T follicular helper cell (primary cell): Measurements from ENCODE around the gene OR2AK2.

Source experiments
- DNase-seq: peaks from one replicate; pipeline ENCODE4 v3.0.0-alpha.2; 2020; ENCODE audit warnings: low read depth
- total RNA-seq, 2 experiments: gene quantifications; one replicate each; lab custom pipeline; 2026; lab: John Stamatoyannopoulos, UW

Gene OR2AK2
- 0.04 to 0.06 reads per million in 2 experiments for total RNA-seq

DNA sequence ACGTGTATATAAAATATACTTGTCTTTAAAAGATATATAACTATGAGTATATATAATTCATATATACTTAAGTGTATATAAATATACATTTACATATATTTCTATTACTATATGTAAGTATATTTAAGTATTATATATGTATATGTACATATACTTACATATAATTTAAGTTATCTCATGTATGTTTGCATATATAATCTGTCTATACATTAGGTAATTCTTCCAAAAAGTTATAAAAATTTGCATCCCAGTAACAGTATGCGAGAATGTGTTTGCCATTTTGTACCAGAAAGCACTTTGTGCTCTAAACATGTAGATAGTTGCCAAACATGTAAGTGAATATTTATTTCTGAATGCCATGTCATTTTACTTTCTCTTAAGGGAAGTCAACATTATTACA lies at the start of gene OR2AK2:
OR2AK2 (plus strand) TSS at position 301 of the 400 bp plus-strand sequence. CDS start 144 bp downstream, outside the sequence.
- no peak for DNase-seq

GRCh38 chr1:247919952-247920351 lies 45.1 kb upstream of the OR2AK2 start, which contains the start of gene OR2T8:
Gene OR2T8, plus strand, starts transcription at chr1:247920252. Its CDS starts 766 bp downstream, at chr1:247921018.
- no peak for DNase-seq

DNA sequence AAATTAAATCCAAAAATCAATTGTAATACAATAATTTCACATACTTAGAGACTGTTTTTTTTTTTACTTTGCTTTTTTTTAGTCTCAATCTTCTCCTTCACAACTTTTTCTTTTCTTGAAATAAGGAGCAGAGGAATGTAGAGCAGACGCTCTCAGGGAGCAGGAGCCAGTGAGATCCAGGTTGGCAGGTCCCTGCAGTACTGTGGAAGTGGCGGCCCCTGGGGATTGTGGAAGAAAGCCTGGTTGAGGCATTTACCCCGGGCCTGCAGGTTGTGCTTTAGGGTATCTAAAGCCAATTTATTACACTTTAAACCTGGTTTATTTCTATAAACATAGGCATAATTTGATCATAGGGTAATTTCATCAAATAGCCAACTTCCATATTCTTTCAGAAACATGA lies 41.1 kb upstream of the OR2AK2 start:
- no peak for DNase-seq

GRCh38 chr1:247924868-247925267 lies 40.2 kb upstream of the OR2AK2 start, which contains the start of gene OR2AJ1:
Gene OR2AJ1, plus strand, starts transcription at chr1:247924889. Its CDS starts 8,880 bp downstream, at chr1:247933769.
- DNase-seq = no peak

DNA sequence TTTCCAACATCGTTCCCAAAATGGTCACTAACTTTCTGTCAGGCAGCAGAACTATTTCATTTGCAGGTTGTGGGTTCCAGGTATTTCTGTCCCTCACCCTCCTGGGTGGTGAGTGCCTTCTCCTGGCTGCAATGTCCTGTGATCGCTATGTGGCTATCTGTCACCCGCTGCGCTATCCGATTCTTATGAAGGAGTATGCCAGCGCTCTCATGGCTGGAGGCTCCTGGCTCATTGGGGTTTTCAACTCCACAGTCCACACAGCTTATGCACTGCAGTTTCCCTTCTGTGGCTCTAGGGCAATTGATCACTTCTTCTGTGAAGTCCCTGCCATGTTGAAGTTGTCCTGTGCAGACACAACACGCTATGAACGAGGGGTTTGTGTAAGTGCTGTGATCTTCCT lies 31.0 kb upstream of the OR2AK2 start:
- DNase-seq = no peak

GRCh38 chr1:247935781-247936180 lies 29.3 kb upstream of the OR2AK2 start:
- DNase-seq = no peak

GRCh38 chr1:247936415-247936814 lies 28.6 kb upstream of the OR2AK2 start:
- no peak for DNase-seq

- DNase-seq = peak; percentile 67
Measured at GRCh38 chr1:247936965-247937734, 27.9 kb upstream of the OR2AK2 start.

- no peak for DNase-seq
Measured at GRCh38 chr1:247942624-247943023, 22.4 kb upstream of the OR2AK2 start.

DNA sequence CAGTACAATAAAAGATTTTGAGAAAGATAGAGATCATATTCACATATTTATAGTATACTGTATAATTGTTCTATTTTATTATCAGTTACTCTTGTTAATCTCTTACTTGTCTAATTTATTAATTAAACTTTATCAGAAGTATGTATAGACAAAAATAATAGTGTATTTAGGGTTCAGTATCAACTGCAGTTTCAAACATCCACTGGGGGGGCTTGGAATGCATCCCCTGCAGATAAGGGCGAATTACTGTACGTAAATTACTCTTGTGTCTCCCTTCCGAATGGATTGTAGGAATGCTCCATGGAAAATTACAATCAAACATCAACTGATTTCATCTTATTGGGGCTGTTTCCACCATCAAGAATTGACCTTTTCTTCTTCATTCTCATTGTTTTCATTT lies 16.5 kb upstream of the OR2AK2 start, which contains the start of gene OR2L8:
OR2L8 (plus strand) TSS at position 301 of the 400 bp plus-strand sequence; CDS start at position 301, 0 bp downstream.
- DNase-seq = no peak

- no peak for DNase-seq
Measured at GRCh38 chr1:247953408-247953807, 11.6 kb upstream of the OR2AK2 start.

- no peak for DNase-seq
Measured at GRCh38 chr1:247961791-247962190, 3.2 kb upstream of the OR2AK2 start.

- no peak for DNase-seq
Measured at GRCh38 chr1:247962911-247963588, 2.0 kb upstream of the OR2AK2 start.

- DNase-seq = no peak
Measured at GRCh38 chr1:247966532-247967204, 1.6 kb downstream of the OR2AK2 start.

- no peak for DNase-seq
Measured at GRCh38 chr1:247992986-247993385, 28.0 kb downstream of the OR2AK2 start.

- DNase-seq = no peak
Measured at GRCh38 chr1:247998811-247999210, 33.8 kb downstream of the OR2AK2 start.

GRCh38 chr1:248000169-248000568 lies 35.1 kb downstream of the OR2AK2 start:
- no peak for DNase-seq

DNA sequence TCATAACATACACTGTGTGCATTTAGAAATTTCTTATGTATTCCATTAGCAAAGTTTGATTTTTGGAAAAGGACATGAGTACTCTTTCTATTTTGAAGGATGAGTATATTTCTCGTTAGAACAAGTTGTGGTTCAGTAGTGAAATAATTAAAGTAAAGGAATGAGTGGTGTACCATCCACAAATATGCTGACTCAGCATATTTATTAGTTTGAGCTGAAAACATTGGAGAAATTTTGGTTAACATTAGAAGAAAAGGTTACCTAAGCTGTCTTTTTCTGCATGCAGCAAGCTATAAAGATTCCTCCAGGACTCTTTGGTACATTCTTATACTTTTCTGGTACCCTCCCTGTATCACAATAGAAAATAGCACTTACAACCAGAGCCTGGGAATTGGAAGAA lies 42.7 kb downstream of the OR2AK2 start:
- no peak for DNase-seq

DNA sequence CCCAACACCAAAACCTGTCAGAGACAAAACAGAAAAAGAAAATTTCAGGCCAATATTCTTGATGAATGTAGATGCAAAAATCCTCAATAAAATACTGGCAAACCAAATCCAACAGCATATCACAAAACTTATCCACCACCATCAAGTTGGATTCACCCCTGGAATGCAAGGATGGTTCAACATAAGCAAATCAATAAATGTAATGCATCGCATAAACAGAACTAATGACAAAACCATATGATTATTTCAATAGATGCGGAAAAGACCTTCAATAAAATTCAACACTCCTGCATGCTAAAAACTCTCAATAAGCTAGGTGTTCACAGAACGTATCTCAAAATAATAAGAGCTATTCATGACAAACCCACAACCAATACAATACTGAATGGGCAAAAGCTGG lies 44.6 kb downstream of the OR2AK2 start:
- DNase-seq = no peak

- no peak for DNase-seq
Measured at GRCh38 chr1:248013229-248013710, 48.2 kb downstream of the OR2AK2 start, which contains the start of gene OR2L5. Gene OR2L5, plus strand, starts transcription at chr1:248013660. Its CDS starts 8,288 bp downstream, at chr1:248021948.

DNA sequence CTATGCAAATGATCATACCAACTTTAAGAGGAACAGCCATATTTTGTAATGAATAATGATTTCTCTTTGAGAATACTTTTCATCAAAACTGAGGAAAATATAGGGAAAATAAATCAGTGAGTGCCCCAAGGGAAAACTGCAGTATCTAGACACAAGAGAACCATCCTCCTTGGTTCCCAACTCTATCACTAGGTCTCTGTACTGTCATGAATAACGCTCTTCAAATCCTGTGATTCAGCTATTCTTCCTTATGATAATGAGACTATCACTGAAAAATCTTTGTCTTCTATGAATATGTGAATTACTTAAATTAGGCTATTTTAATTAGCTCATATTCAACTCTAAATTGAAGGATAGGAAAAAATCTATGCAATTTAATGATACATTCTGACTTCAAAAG lies 50.8 kb downstream of the OR2AK2 start:
- DNase-seq = no peak
